NCI-H1436 (cell line): ENCODE data around the gene MCF2L.

Experiments used
- DNase-seq: peaks from one replicate; lab custom pipeline; 2025; lab: John Stamatoyannopoulos, UW

Gene MCF2L

GRCh38 chr13:113126265-113127150 is 157.5 kb downstream of the MCF2L start:
- no peak for DNase-seq

- DNase-seq = no peak
Measured at GRCh38 chr13:113129480-113129879, 160.5 kb downstream of the MCF2L start.

GRCh38 chr13:113129921-113130750 is 161.1 kb downstream of the MCF2L start:
- DNase-seq = no peak

- DNase-seq = no peak
Measured at GRCh38 chr13:113135281-113135760, 166.3 kb downstream of the MCF2L start.

GRCh38 chr13:113137691-113138298 is 168.8 kb downstream of the MCF2L start:
- no peak for DNase-seq

GRCh38 chr13:113138792-113139551 is 170.0 kb downstream of the MCF2L start:
- DNase-seq = no peak

- no peak for DNase-seq
Measured at GRCh38 chr13:113139577-113139976, 170.6 kb downstream of the MCF2L start.

- no peak for DNase-seq
Measured at GRCh38 chr13:113140677-113141600, 171.9 kb downstream of the MCF2L start.

GRCh38 chr13:113141601-113141970 is 172.6 kb downstream of the MCF2L start:
- DNase-seq = no peak

- DNase-seq = no peak
Measured at GRCh38 chr13:113142876-113143275, 173.9 kb downstream of the MCF2L start.

- DNase-seq = no peak
Measured at GRCh38 chr13:113143466-113144254, 174.6 kb downstream of the MCF2L start.

GRCh38 chr13:113144255-113144629 is 175.2 kb downstream of the MCF2L start:
- DNase-seq = no peak

GRCh38 chr13:113145496-113145895 is 176.5 kb downstream of the MCF2L start:
- no peak for DNase-seq

GRCh38 chr13:113145911-113146598 is 177.0 kb downstream of the MCF2L start:
- DNase-seq = no peak

- no peak for DNase-seq
Measured at GRCh38 chr13:113146750-113147149, 177.7 kb downstream of the MCF2L start.

- no peak for DNase-seq
Measured at GRCh38 chr13:113147206-113147605, 178.2 kb downstream of the MCF2L start.

- no peak for DNase-seq
Measured at GRCh38 chr13:113148407-113148806, 179.4 kb downstream of the MCF2L start.

GRCh38 chr13:113148940-113149503 is 180.0 kb downstream of the MCF2L start:
- DNase-seq = no peak
